Pancreas (tissue), 10 donors: ENCODE results near the gene CHRNB1. TPM values are rescaled to one million over a fixed set of nuclear protein-coding genes. Genes with fewer than 3 reads are reported as not detected.

ENCODE experiments used
- ATAC-seq, 4 donors: fragments of 200-7000 bp; cut with Tn5 transposase; one replicate each; pipeline versions ENCODE4 v1.8.0 to v1.9.1; 2020; ENCODE audit warnings: mild to moderate bottlenecking in 4 of 4, moderate library complexity in 4 of 4
- DNase-seq, 6 donors: peaks; one replicate each; pipeline ENCODE4 v3.0.0-alpha.2; 2020
- FAIRE-seq: peaks from 2 replicates; lab custom pipeline; 2012; peaks lifted over from hg19 to GRCh38; lab: Jason Lieb, UNC
- H3K27ac ChIP-seq, 4 donors: fragments of 200-600 bp; sonication (generic); 1 replicate in 3 of 4; 2 replicates in 1 of 4; pipeline versions ENCODE4 v1.5.0 to v1.8.0; 2020
- H3K27me3 ChIP-seq, 4 donors: fragments of 200-600 bp; one replicate each; pipeline ENCODE4 v1.8.0; 2021
- H3K36me3 ChIP-seq, 3 donors: fragments of 200-600 bp; sonication (generic) in 1 of 3; one replicate each; pipeline versions ENCODE4 v1.5.0 to v1.8.0; 2020 to 2021
- H3K4me1 ChIP-seq, 3 donors: fragments of 200-600 bp; one replicate each; pipeline ENCODE4 v1.8.0; 2021
- H3K4me3 ChIP-seq, 4 donors: fragments of 200-600 bp; sonication (generic) in 2 of 4; one replicate each; pipeline versions ENCODE4 v1.5.0 to v1.8.0; 2020 to 2021
- H3K9me3 ChIP-seq, 4 donors: fragments of 200-600 bp; one replicate each; pipeline ENCODE4 v1.8.0; 2021
- CTCF ChIP-seq, 4 donors: fragments of 200-600 bp; sonication (generic) in 3 of 4; IDR thresholded peaks; one replicate each; pipeline versions ENCODE4 v1.5.0 to v1.8.0; 2021; ENCODE audit warnings: antibody characterized with exemption in 4 of 4
- WGBS, 2 donors: extraction: QIAGEN DNeasy Blood & Tissue Kit; methylation state at CpG; one replicate each; pipeline ENCODE4 v1.1.7; 2013; 5-methylcytosine and 5-hydroxymethylcytosine counted together
- intact Hi-C, 3 donors: fragments of 100-400 bp; cut with DNase I; formaldehyde crosslinking; loops; one replicate each; pipeline versions ENCODE4 v1.11.1 to v1.14.2; 2022
- polyA plus RNA-seq, 2 donors: library from polyadenylated mRNA; stranded (reverse); fragments of 200-250 nt; gene quantifications; one replicate each; pipeline ENCODE4 v1.2.3, GENCODE V29; 2013
- total RNA-seq, 6 donors: library from RNA; stranded (reverse); fragmentation: NEBNext Ultra II Directional in 4 of 6; extraction: Animal tissue kit (Norgen Biotek cat#: 25700) in 4 of 6; gene quantifications; one replicate each; pipeline versions ENCODE4 v1.2.1 to v1.2.4, GENCODE V29; 2021 to 2023
- donor health status: healthy with polysubstance abuse.
- donor health status: DM: no; HTN: no; CAD: no; lungs with moderate emphysema.
- donor health status: DM: no; HTN: no; CAD: no.
- donor health status: control.
- donor health status: control.
- donor health status: Bipolar disorder and iron deficiency.
- donor health status: DM: yes; HTN: yes; CAD: no.
- donor health status: DM: no; HTN: no; CAD: no.
- donor health status: DM: no; HTN: no; CAD: no.
- donor health status: DM: yes; HTN: yes; CAD: no.

Gene CHRNB1
- total and polyA plus RNA-seq, 8 donors = 7.5 to 15.0 (median 9.7) TPM

- DNase-seq (peak in 1 of 6 donors; percentile 46), FAIRE-seq (no peak), ATAC-seq (no peak)
- Histone ChIP-seq H3K9me3 (no peaks in the 10 kb centered on the region), H3K27ac (no peak within 1 kb of the TSS), H3K4me1 (no peaks in the 10 kb centered on the region), H3K27me3 (no peaks in the 10 kb centered on the region), H3K4me3 (no peak within 1 kb of the TSS), H3K36me3 (no peaks in the 10 kb centered on the region)
- intact Hi-C loops = no loop called here
- WGBS, 2 donors = 71 to 78% methylated on average over 17 of the region's 17 CpGs
- no peak for TF ChIP-seq CTCF (IDR thresholded peaks at IDR 0.05)
Observed at GRCh38 chr17:7419819-7420610, 24.8 kb upstream of the CHRNB1 start, which contains the start of gene SPEM1. Gene SPEM1 (plus strand): TSS chr17:7420324. CDS start chr17:7420385, 61 bp downstream.

GRCh38 chr17:7421186-7421585, 23.7 kb upstream of the CHRNB1 start:
- WGBS, 2 donors = 92 to 93% methylated on average over 16 of the region's 16 CpGs

GRCh38 chr17:7423679-7424078, 21.2 kb upstream of the CHRNB1 start:
- no peaks in the 10 kb centered on the region for H3K27me3 ChIP-seq
- no peaks in the 10 kb centered on the region for H3K4me1 ChIP-seq
- 57 to 61% methylated on average over 4 of the region's 4 CpGs for WGBS, 2 donors
- no peak for DNase-seq
- intact Hi-C loops = no loop called here
- no peaks in the 10 kb centered on the region for H3K9me3 ChIP-seq
- ATAC-seq = no peak
- no peak for FAIRE-seq
- H3K27ac ChIP-seq = no peak overlapping the region
- no peak overlapping the region for H3K4me3 ChIP-seq
- no peak for TF ChIP-seq CTCF (IDR thresholded peaks at IDR 0.05)
- no peaks in the 10 kb centered on the region for H3K36me3 ChIP-seq

More at GRCh38 chr17:7421186-7421585, 23.7 kb upstream of the CHRNB1 start:
- no peak overlapping the region for H3K4me3 ChIP-seq
- TF ChIP-seq CTCF (IDR thresholded peaks at IDR 0.05) = no peak
- H3K36me3 ChIP-seq = no peaks in the 10 kb centered on the region
- no peaks in the 10 kb centered on the region for H3K27me3 ChIP-seq
- peak in 1 of 6 donors; percentile 41 for DNase-seq
- no peaks in the 10 kb centered on the region for H3K4me1 ChIP-seq
- no peak for FAIRE-seq
- no peaks in the 10 kb centered on the region for H3K9me3 ChIP-seq
- ATAC-seq = no peak
- intact Hi-C loops = no loop called here
- no peak overlapping the region for H3K27ac ChIP-seq

GRCh38 chr17:7425316-7425715, 19.5 kb upstream of the CHRNB1 start, which contains the start of gene SPEM2:
Gene SPEM2 (plus strand): TSS chr17:7425616. CDS start chr17:7425689, 73 bp downstream.
- H3K27ac ChIP-seq = no peak within 1 kb of the TSS
- no peak for ATAC-seq
- no peak for DNase-seq
- 63 to 79% methylated on average over 7 of the region's 7 CpGs for WGBS, 2 donors
- no peak for FAIRE-seq
- H3K4me1 ChIP-seq = no peaks in the 10 kb centered on the region
- no peak for TF ChIP-seq CTCF (IDR thresholded peaks at IDR 0.05)
- no peak within 1 kb of the TSS for H3K4me3 ChIP-seq
- no peaks in the 10 kb centered on the region for H3K27me3 ChIP-seq
- no peaks in the 10 kb centered on the region for H3K9me3 ChIP-seq
- no peaks in the 10 kb centered on the region for H3K36me3 ChIP-seq
- intact Hi-C loops = no loop called here

- ATAC-seq = no peak
- 78 to 81% methylated on average over 8 of the region's 8 CpGs for WGBS, 2 donors
- FAIRE-seq = no peak
- H3K4me3 ChIP-seq = no peak overlapping the region
- no peak for TF ChIP-seq CTCF (IDR thresholded peaks at IDR 0.05)
- H3K4me1 ChIP-seq = no peaks in the 10 kb centered on the region
- no peaks in the 10 kb centered on the region for H3K27me3 ChIP-seq
- H3K36me3 ChIP-seq = no peaks in the 10 kb centered on the region
- no peak for DNase-seq
- intact Hi-C loops = no loop called here
- H3K27ac ChIP-seq = no peak overlapping the region
- H3K9me3 ChIP-seq = no peaks in the 10 kb centered on the region
Observed at GRCh38 chr17:7425756-7426155, 19.1 kb upstream of the CHRNB1 start.
